PFSK-1 (cell line): ENCODE measurements around the gene ARSI. TPM values are rescaled to one million over a fixed set of nuclear protein-coding genes. Genes with fewer than 3 reads are reported as not detected.

ENCODE experiments used
- FOXP2 ChIP-seq: optimal IDR thresholded peaks from 2 replicates; pipeline ENCODE3; 2011; ENCODE audit warnings: borderline replicate concordance, control low read depth, inconsistent platforms; ENCODE audit not compliant: insufficient read depth; ENCODE audit errors: extremely low read length, extremely low read depth
- POLR2AphosphoS5 ChIP-seq: IDR thresholded peaks from 2 replicates; pipeline ENCODE4 v1.6.1; 2012; ENCODE audit warnings: low read depth, mild to moderate bottlenecking, control low read depth, low read length, moderate library complexity
- SIN3A ChIP-seq: IDR thresholded peaks from 2 replicates; pipeline ENCODE4 v1.6.1; 2012; ENCODE audit warnings: mild to moderate bottlenecking, low read length, moderate library complexity, borderline replicate concordance; ENCODE audit not compliant: insufficient read depth
- TAF1 ChIP-seq: IDR thresholded peaks from 2 replicates; pipeline ENCODE4 v1.6.1; 2012; ENCODE audit warnings: low read length, control low read depth, borderline replicate concordance; ENCODE audit not compliant: insufficient read depth
- polyA plus RNA-seq: library from polyadenylated mRNA; unstranded; fragments of >200 nt; gene quantifications from one replicate; pipeline ENCODE4 v1.2.1, GENCODE V29; 2012; ENCODE audit warnings: low read depth, missing spikeins; ENCODE audit not compliant: insufficient read length
- TF ChIP-seq, protein P1 (sequence below), 2 experiments: IDR thresholded peaks; 2 replicates each; pipeline versions ENCODE4 v1.6.1 to v1.8.0; 2011 to 2012; ENCODE audit warnings: low read depth in 2 of 2, low read length in 2 of 2, control low read depth in 1 of 2, inconsistent platforms in 1 of 2, mild to moderate bottlenecking in 1 of 2, moderate library complexity in 1 of 2; ENCODE audit not compliant: insufficient read depth in 1 of 2

ARSI gene
- polyA plus RNA-seq, result 32.1 TPM

- TF ChIP-seq POLR2AphosphoS5 (no peak), FOXP2 (no peak), SIN3A (no peak)
- TF ChIP-seq, protein P1, sequence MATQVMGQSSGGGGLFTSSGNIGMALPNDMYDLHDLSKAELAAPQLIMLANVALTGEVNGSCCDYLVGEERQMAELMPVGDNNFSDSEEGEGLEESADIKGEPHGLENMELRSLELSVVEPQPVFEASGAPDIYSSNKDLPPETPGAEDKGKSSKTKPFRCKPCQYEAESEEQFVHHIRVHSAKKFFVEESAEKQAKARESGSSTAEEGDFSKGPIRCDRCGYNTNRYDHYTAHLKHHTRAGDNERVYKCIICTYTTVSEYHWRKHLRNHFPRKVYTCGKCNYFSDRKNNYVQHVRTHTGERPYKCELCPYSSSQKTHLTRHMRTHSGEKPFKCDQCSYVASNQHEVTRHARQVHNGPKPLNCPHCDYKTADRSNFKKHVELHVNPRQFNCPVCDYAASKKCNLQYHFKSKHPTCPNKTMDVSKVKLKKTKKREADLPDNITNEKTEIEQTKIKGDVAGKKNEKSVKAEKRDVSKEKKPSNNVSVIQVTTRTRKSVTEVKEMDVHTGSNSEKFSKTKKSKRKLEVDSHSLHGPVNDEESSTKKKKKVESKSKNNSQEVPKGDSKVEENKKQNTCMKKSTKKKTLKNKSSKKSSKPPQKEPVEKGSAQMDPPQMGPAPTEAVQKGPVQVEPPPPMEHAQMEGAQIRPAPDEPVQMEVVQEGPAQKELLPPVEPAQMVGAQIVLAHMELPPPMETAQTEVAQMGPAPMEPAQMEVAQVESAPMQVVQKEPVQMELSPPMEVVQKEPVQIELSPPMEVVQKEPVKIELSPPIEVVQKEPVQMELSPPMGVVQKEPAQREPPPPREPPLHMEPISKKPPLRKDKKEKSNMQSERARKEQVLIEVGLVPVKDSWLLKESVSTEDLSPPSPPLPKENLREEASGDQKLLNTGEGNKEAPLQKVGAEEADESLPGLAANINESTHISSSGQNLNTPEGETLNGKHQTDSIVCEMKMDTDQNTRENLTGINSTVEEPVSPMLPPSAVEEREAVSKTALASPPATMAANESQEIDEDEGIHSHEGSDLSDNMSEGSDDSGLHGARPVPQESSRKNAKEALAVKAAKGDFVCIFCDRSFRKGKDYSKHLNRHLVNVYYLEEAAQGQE (IDR thresholded peaks at IDR 0.05; ENCODE audit: insufficient read depth in 1 of 2, low read depth in 2 of 2, low read length in 2 of 2), result no peak
Observed at GRCh38 chr5:150302301-150303069, at the start of gene ARSI. ARSI (minus strand) TSS chr5:150302905; CDS start chr5:150302373, 532 bp downstream.

GRCh38 chr5:150350524-150351344 is 48.0 kb upstream of the ARSI start:
- TF ChIP-seq, protein P1 (IDR thresholded peaks at IDR 0.05; ENCODE audit: insufficient read depth in 1 of 2, low read depth in 2 of 2, low read length in 2 of 2), result no peak
- TF ChIP-seq TAF1 (no peak), FOXP2 (peak; percentile 67)

- TF ChIP-seq TAF1, result no peak
Observed at GRCh38 chr5:150349681-150350275, 47.1 kb upstream of the ARSI start.

DNA sequence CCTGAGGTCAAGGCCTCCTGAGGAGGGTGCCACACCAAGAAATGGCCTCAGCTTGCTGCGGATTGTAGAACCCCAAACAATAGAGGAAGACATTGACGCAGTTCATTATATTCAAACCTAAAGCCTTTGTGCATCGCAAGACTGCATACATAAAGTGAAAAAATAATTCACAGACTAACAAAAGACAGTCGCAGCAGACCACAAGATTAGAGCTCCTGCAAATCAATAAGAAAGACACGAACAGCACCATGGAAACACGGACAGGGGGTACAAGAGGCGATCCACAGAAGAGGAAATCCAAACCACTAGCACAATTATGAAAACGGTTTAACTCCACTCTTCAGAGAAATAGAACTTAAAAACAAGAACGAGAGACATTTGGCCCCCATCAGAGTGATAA is 44.7 kb upstream of the ARSI start:
- TF ChIP-seq SIN3A, result no peak
- no peak for TF ChIP-seq TAF1
- TF ChIP-seq, protein P1 (IDR thresholded peaks at IDR 0.05; ENCODE audit: insufficient read depth in 1 of 2, low read depth in 2 of 2, low read length in 2 of 2), result no peak
- TF ChIP-seq POLR2AphosphoS5, result no peak
- no peak for TF ChIP-seq FOXP2

DNA sequence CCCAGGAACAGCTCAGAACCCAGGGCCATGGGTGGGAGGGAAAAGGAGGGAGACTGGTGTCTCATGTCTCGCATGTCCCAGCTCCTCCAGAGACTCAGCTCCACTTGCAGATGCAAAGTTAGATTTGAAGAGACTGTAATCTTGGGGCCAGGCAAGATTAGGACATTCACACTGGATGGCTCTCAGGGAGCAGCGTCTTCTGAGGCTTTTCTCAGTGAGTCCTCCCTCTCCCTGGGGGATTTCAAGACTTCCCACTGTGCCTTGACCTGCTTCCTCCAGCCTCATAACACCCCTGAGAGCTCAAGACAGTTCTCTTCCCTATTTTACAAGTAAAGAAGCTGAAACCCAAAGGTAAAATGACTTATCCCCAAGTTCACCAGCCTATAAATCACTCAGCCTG is 44.3 kb upstream of the ARSI start:
- TF ChIP-seq SIN3A (no peak), FOXP2 (no peak), POLR2AphosphoS5 (no peak)
- TF ChIP-seq, protein P1 (IDR thresholded peaks at IDR 0.05; ENCODE audit: insufficient read depth in 1 of 2, low read depth in 2 of 2, low read length in 2 of 2), result no peak
